Measurements from ENCODE around the gene ZFYVE28. TPM values are rescaled to one million over a fixed set of nuclear protein-coding genes. Genes with fewer than 3 reads are reported as not detected.

Gene ZFYVE28
- total RNA-seq, 4 donors from 2014 or later, result 44.8 to 110 (median 69.6) TPM

DNA sequence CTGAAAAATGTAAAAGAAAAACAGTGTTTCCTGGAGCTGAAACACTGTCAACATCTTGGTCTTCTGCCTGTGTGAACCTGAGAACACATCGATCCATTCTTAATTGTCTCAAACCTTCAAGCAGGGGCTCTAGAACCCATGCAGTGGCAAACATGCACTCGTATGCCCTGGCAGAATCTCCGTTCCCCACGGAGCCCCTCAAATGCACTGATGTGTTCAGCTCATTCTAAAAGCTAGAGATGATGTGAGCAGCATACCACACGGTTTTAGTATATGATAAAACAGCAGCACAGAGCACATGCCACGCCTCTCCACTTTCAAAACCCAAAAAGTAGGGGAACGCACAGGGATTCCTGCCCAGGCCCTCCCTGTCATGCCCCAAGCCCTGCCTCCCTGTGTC, 44.9 kb downstream of the ZFYVE28 start:
- no peak for DNase-seq
- no peak for TF ChIP-seq EP300 (IDR thresholded peaks at IDR 0.05; ENCODE audit: low read depth)
- no peak for TF ChIP-seq POLR2AphosphoS5 (IDR thresholded peaks at IDR 0.05)
- no peak for TF ChIP-seq POLR2A (IDR thresholded peaks at IDR 0.05)
- TF ChIP-seq CTCF (IDR thresholded peaks at IDR 0.05), result no peak
- peaks cover 0 to 5% of the 10 kb centered on the region in 2 donors for H3K9me3 ChIP-seq
- H3K27me3 ChIP-seq, result no peaks in the 10 kb centered on the region
- intact Hi-C loops (cut with DNase I; ENCODE audit: low total_unique reads) (no loop called here), in situ Hi-C loops (cut with MboI; ENCODE audit: low pct_ligation_motif_present in 1 of 4, low pct_unique_long_range_greater_than_20kb in 1 of 4, low sequenced_read_pairs in 3 of 4) (no loop called here)
- H3K4me3 ChIP-seq, result no peak overlapping the region
- H3K36me3 ChIP-seq, result no peaks in the 10 kb centered on the region
- WGBS, 2 donors (ENCODE audit: low coverage in 1 of 2), result 80 to 87% methylated on average over 1 to 7 of the region's 7 CpGs
- no peaks in the 10 kb centered on the region for H3K4me1 ChIP-seq
- no peak overlapping the region for H3K27ac ChIP-seq

GRCh38 chr4:2372488-2373030, 45.9 kb downstream of the ZFYVE28 start:
- intact Hi-C loops (cut with DNase I; ENCODE audit: low total_unique reads), result no loop called here
- 88% methylated on average over 14 of the region's 14 CpGs; no CpG with 5 or more reads in 1 of the 2 donors for WGBS, 2 donors (ENCODE audit: low coverage in 1 of 2)
- Histone ChIP-seq H3K36me3 (no peaks in the 10 kb centered on the region), H3K27me3 (no peaks in the 10 kb centered on the region), H3K4me3 (no peak overlapping the region), H3K9me3 (peaks cover 0 to 5% of the 10 kb centered on the region in 2 donors), H3K27ac (no peak overlapping the region), H3K4me1 (no peaks in the 10 kb centered on the region)
- no peak for TF ChIP-seq CTCF (IDR thresholded peaks at IDR 0.05)
- TF ChIP-seq POLR2A (IDR thresholded peaks at IDR 0.05), result no peak
- TF ChIP-seq EP300 (IDR thresholded peaks at IDR 0.05; ENCODE audit: low read depth), result no peak
- no peak for TF ChIP-seq POLR2AphosphoS5 (IDR thresholded peaks at IDR 0.05)
- DNase-seq, result no peak
- in situ Hi-C loops (cut with MboI; ENCODE audit: low pct_ligation_motif_present in 1 of 4, low pct_unique_long_range_greater_than_20kb in 1 of 4, low sequenced_read_pairs in 3 of 4), result no loop called here

GRCh38 chr4:2371765-2372487, 46.5 kb downstream of the ZFYVE28 start:
- Histone ChIP-seq H3K4me3 (no peak overlapping the region), H3K27ac (no peak overlapping the region), H3K36me3 (no peaks in the 10 kb centered on the region), H3K9me3 (peaks cover 0 to 5% of the 10 kb centered on the region in 2 donors), H3K4me1 (no peaks in the 10 kb centered on the region), H3K27me3 (no peaks in the 10 kb centered on the region)
- DNase-seq, result no peak
- 79 to 90% methylated on average over 4 to 27 of the region's 27 CpGs for WGBS, 2 donors (ENCODE audit: low coverage in 1 of 2)
- intact Hi-C loops (cut with DNase I; ENCODE audit: low total_unique reads) (no loop called here), in situ Hi-C loops (cut with MboI; ENCODE audit: low pct_ligation_motif_present in 1 of 4, low pct_unique_long_range_greater_than_20kb in 1 of 4, low sequenced_read_pairs in 3 of 4) (no loop called here)
- TF ChIP-seq EP300 (IDR thresholded peaks at IDR 0.05; ENCODE audit: low read depth) (no peak), CTCF (IDR thresholded peaks at IDR 0.05) (no peak), POLR2AphosphoS5 (IDR thresholded peaks at IDR 0.05) (no peak), POLR2A (IDR thresholded peaks at IDR 0.05) (no peak)

- DNase-seq, result no peak
These were observed 47.7 kb downstream of the ZFYVE28 start for GRCh38 chr4:2370597-2371320.

More at GRCh38 chr4:2370597-2371320, 47.7 kb downstream of the ZFYVE28 start:
- TF ChIP-seq POLR2AphosphoS5 (IDR thresholded peaks at IDR 0.05) (no peak), POLR2A (IDR thresholded peaks at IDR 0.05) (no peak), CTCF (IDR thresholded peaks at IDR 0.05) (no peak), EP300 (IDR thresholded peaks at IDR 0.05; ENCODE audit: low read depth) (no peak)
- Histone ChIP-seq H3K4me1 (no peaks in the 10 kb centered on the region), H3K4me3 (no peak overlapping the region), H3K27me3 (no peaks in the 10 kb centered on the region), H3K27ac (no peak overlapping the region), H3K36me3 (no peaks in the 10 kb centered on the region), H3K9me3 (peaks cover 0 to 5% of the 10 kb centered on the region in 2 donors)
- in situ Hi-C loops (cut with MboI; ENCODE audit: low pct_ligation_motif_present in 1 of 4, low pct_unique_long_range_greater_than_20kb in 1 of 4, low sequenced_read_pairs in 3 of 4) (no loop called here), intact Hi-C loops (cut with DNase I; ENCODE audit: low total_unique reads) (no loop called here)
- 80 to 85% methylated on average over 5 to 24 of the region's 26 CpGs for WGBS, 2 donors (ENCODE audit: low coverage in 1 of 2)
